Adrenal gland (tissue), 5 donors: ENCODE data around the gene SMARCAD1.

Experiments
- POLR2A ChIP-seq, 2 donors: fragments of 450-650 bp; IDR thresholded peaks; one replicate each; pipeline ENCODE4 v1.6.1; 2017; ENCODE audit warnings: antibody characterized with exemption in 2 of 2, mild to moderate bottlenecking in 2 of 2, moderate library complexity in 1 of 2
- TF ChIP-seq, protein P1 (sequence below), 6 experiments: fragments of 450-650 bp in 4 of 6; fragments of 200-600 bp in 2 of 6; sonication (generic) in 1 of 6; IDR thresholded peaks; 1 replicate in 5 of 6; 2 replicates in 1 of 6; pipeline versions ENCODE4 v1.5.1 to v1.8.0; 2016 to 2021; ENCODE audit warnings: antibody characterized with exemption in 6 of 6, mild to moderate bottlenecking in 2 of 6, moderate library complexity in 1 of 6
- donor health status: DM: no; HTN: no; CAD: no.

DNA sequence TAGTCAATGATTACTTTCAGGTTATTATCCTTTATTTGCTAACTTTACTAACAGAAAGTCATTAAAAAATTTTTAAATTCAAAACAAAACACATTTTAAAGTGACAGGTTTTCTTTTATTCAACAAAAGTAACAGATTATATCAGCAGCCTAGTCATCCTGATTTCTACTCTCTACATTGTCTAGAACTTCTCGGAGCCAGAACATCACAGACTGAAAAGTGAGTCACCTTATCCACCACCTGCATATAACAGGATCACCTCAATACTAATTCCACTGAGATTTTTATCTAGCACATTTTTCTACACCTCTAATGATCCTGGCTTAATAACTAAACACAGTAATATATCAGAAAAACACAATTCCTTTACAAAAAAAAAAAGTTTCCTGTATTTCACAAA lies 47.9 kb upstream of the SMARCAD1 start:
- TF ChIP-seq, protein P1, sequence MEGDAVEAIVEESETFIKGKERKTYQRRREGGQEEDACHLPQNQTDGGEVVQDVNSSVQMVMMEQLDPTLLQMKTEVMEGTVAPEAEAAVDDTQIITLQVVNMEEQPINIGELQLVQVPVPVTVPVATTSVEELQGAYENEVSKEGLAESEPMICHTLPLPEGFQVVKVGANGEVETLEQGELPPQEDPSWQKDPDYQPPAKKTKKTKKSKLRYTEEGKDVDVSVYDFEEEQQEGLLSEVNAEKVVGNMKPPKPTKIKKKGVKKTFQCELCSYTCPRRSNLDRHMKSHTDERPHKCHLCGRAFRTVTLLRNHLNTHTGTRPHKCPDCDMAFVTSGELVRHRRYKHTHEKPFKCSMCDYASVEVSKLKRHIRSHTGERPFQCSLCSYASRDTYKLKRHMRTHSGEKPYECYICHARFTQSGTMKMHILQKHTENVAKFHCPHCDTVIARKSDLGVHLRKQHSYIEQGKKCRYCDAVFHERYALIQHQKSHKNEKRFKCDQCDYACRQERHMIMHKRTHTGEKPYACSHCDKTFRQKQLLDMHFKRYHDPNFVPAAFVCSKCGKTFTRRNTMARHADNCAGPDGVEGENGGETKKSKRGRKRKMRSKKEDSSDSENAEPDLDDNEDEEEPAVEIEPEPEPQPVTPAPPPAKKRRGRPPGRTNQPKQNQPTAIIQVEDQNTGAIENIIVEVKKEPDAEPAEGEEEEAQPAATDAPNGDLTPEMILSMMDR (IDR thresholded peaks at IDR 0.05) = no peak
- TF ChIP-seq POLR2A (IDR thresholded peaks at IDR 0.05) = no peak
